ENCODE data around the gene FUOM. TPM values are rescaled to one million over a fixed set of nuclear protein-coding genes. Genes with fewer than 3 reads are reported as not detected.
A peak's percentile ranks its signal among the peaks of the same experiment; 100 is the strongest.

The FUOM gene
- total and polyA plus RNA-seq, 2 experiments from 2014 or later, result 30.8 to 33.9 TPM

DNA sequence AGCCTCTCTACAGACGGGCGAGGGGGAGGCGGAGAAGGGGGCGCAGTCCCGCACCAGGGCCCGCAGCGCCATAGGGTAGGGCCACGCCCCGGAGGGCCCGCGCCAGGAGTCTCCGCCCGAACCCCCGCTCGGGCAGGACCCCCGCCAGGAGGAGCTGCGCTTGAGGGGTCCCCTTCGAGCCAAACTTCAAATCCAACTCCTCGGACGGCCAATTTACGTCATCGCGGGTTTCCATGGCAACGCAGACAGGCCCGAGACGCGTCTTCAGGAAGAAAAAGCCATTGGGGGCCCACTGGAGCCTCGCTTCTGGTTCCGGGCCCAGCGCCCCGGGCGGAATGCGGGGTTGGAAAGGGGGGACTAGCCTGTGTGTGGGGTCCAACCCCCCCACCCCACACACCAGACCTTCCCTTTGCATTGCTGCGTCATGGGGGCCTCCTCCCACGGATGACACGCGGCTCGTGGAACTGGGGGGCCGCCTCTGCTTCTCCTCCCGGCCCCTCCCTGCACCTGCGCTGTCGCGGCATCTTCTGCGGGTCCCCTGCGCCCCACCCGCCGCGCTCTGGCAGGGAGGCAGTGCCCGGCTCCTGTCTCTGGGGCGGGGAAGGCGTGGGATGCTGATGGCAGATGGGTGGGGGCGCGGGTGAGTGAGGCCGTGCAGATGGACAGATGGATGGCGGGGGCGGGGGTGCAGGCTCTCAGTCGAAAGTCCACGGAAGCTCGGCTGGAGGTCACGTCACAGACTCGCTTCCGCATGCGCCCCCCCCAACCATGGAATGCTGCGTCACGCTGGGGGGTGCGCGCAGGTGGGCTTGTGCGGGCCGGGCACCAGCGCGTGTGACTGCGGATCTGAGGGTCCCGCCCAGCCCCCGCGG lies 22.3 kb downstream of the FUOM start:
- no peaks in the 10 kb centered on the region for H3K36me3 ChIP-seq (ENCODE audit: insufficient read depth)
- H3K4me3 Mint-ChIP-seq, result peak overlapping the region; percentile 47; the same call in 1 of the 3 replicates
- peaks cover 65% of the 10 kb centered on the region for H3K27me3 ChIP-seq (ENCODE audit: insufficient read depth)
- H2AFZ ChIP-seq, result peak overlapping the region; percentile 80; the same call in 1 of the 2 replicates
- H3K4me3 ChIP-seq, result peak overlapping the region; percentile 60
- TF ChIP-seq EZH2 (IDR thresholded peaks at IDR 0.05; ENCODE audit: low read depth, unreplicated experiment), result no peak
- TF ChIP-seq CREB1 (CRISPR knock-in tag; IDR thresholded peaks at IDR 0.05; ENCODE audit: low read depth), result peak; percentile 62; the same call in 1 of the 2 replicates
- H3F3A ChIP-seq (replicated peaks; ENCODE audit: low read depth), result 0 out of 2 replicates have a peak, but pooled peaks cover 3% of the 10 kb centered on the region
- no peaks in the 10 kb centered on the region; the same call in 1 of the 3 replicates for H3K36me3 Mint-ChIP-seq (ENCODE audit: low read depth)
- peaks cover 17% of the 10 kb centered on the region for H3K9me3 Mint-ChIP-seq
- DNase-seq (ENCODE audit: low spot score), result peak; percentile 81
- no peaks in the 10 kb centered on the region for H3K79me2 ChIP-seq (replicated peaks; ENCODE audit: insufficient read depth)
- H3K4me2 ChIP-seq, result peak overlapping the region; percentile 80
- no peak overlapping the region for H3K27ac ChIP-seq (ENCODE audit: low read depth)
- no peak overlapping the region for H3K27ac Mint-ChIP-seq
- peak; percentile 53 for ATAC-seq
- no peaks in the 10 kb centered on the region for H3K9me2 ChIP-seq (ENCODE audit: insufficient read depth)
- no peaks in the 10 kb centered on the region for H4K20me1 ChIP-seq (replicated peaks; ENCODE audit: insufficient read depth)
- no peaks in the 10 kb centered on the region for H3K4me1 ChIP-seq (ENCODE audit: insufficient read depth)
- no peaks in the 10 kb centered on the region; the same call in 2 of the 3 replicates for H3K4me1 Mint-ChIP-seq
- peaks cover 44% of the 10 kb centered on the region for H3K27me3 Mint-ChIP-seq (ENCODE audit: insufficient read depth, low read depth, poor library complexity)

GRCh38 chr10:133334503-133335245 lies 23.1 kb downstream of the FUOM start:
- H2AFZ ChIP-seq, result peak overlapping the region; percentile 80; the same call in 1 of the 2 replicates
- TF ChIP-seq, protein P1, sequence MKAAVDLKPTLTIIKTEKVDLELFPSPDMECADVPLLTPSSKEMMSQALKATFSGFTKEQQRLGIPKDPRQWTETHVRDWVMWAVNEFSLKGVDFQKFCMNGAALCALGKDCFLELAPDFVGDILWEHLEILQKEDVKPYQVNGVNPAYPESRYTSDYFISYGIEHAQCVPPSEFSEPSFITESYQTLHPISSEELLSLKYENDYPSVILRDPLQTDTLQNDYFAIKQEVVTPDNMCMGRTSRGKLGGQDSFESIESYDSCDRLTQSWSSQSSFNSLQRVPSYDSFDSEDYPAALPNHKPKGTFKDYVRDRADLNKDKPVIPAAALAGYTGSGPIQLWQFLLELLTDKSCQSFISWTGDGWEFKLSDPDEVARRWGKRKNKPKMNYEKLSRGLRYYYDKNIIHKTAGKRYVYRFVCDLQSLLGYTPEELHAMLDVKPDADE (IDR thresholded peaks at IDR 0.05), result no peak
- peak; percentile 52 for TF ChIP-seq EZH2phosphoT487 (IDR thresholded peaks at IDR 0.05; ENCODE audit: unreplicated experiment)
- TF ChIP-seq EZH2 (IDR thresholded peaks at IDR 0.05; ENCODE audit: low read depth, unreplicated experiment), result peak; percentile 66
- H3K4me1 Mint-ChIP-seq, result no peaks in the 10 kb centered on the region; the same call in 1 of the 3 replicates
- DNase-seq (ENCODE audit: low spot score), result peak; percentile 60
- H3K36me3 Mint-ChIP-seq (ENCODE audit: low read depth), result no peaks in the 10 kb centered on the region; the same call in 1 of the 3 replicates
- peak overlapping the region; percentile 70 for H3K4me3 Mint-ChIP-seq
- H3K27me3 ChIP-seq (ENCODE audit: insufficient read depth), result peaks cover 69% of the 10 kb centered on the region
- H3K27ac ChIP-seq (ENCODE audit: low read depth), result no peak overlapping the region
- peak overlapping the region; percentile 60 for H3K4me3 ChIP-seq
- H3K9me3 Mint-ChIP-seq, result peaks cover 17% of the 10 kb centered on the region
- H3K36me3 ChIP-seq (ENCODE audit: insufficient read depth), result no peaks in the 10 kb centered on the region
- H3K27me3 Mint-ChIP-seq (ENCODE audit: insufficient read depth, low read depth, poor library complexity), result peaks cover 49% of the 10 kb centered on the region
- ATAC-seq, result peak; percentile 55
- H3K4me1 ChIP-seq (ENCODE audit: insufficient read depth), result no peaks in the 10 kb centered on the region
- 0 out of 2 replicates have a peak, but pooled peaks cover 3% of the 10 kb centered on the region for H3F3A ChIP-seq (replicated peaks; ENCODE audit: low read depth)
- H3K4me2 ChIP-seq, result peak overlapping the region; percentile 80
- H3K79me2 ChIP-seq (replicated peaks; ENCODE audit: insufficient read depth), result no peaks in the 10 kb centered on the region
- H3K9me2 ChIP-seq (ENCODE audit: insufficient read depth), result no peaks in the 10 kb centered on the region
- no peaks in the 10 kb centered on the region for H4K20me1 ChIP-seq (replicated peaks; ENCODE audit: insufficient read depth)
- no peak overlapping the region for H3K27ac Mint-ChIP-seq

Data from GM23338 (cell line).